HL-60 (cell line): ENCODE results near the gene COL23A1.

ENCODE experiments used
- DNase-seq, 2 experiments: peaks; one replicate each; pipeline ENCODE4 v3.0.0-alpha.2; 2010 to 2020; ENCODE audit warnings: low read depth in 1 of 2, low spot score in 1 of 2
- H3K27ac ChIP-seq: fragments of 250-450 bp; sonication (Bioruptor Pico); replicated peaks from 2 replicates; pipeline ENCODE4 v1.5.1; 2020; ENCODE audit warnings: mild to moderate bottlenecking, moderate library complexity
- H3K27me3 ChIP-seq: fragments of 250-450 bp; sonication (Bioruptor Pico); 2 replicates; pipeline ENCODE4 v1.5.1; 2021; ENCODE audit warnings: mild to moderate bottlenecking, moderate library complexity; ENCODE audit not compliant: insufficient read depth, poor library complexity, severe bottlenecking
- H3K4me3 ChIP-seq: replicated peaks from 2 replicates; pipeline ENCODE4 v1.5.1; 2011; ENCODE audit warnings: mild to moderate bottlenecking, control low read depth, low read length; ENCODE audit not compliant: insufficient read depth
- CTCF ChIP-seq: IDR thresholded peaks from one replicate; pipeline ENCODE4 v1.5.1; 2011; ENCODE audit warnings: low read length, control low read depth, inconsistent platforms; ENCODE audit not compliant: insufficient read depth
- GABPA ChIP-seq: IDR thresholded peaks from 2 replicates; pipeline ENCODE4 v1.6.1; 2012; ENCODE audit warnings: low read depth
- POLR2AphosphoS5 ChIP-seq: IDR thresholded peaks from 2 replicates; pipeline ENCODE4 v1.6.1; 2012; ENCODE audit warnings: low read depth
- REST ChIP-seq: IDR thresholded peaks from 2 replicates; pipeline ENCODE4 v1.6.1; 2012; ENCODE audit warnings: low read depth; ENCODE audit not compliant: insufficient replicate concordance
- SPI1 ChIP-seq: IDR thresholded peaks from 2 replicates; pipeline ENCODE4 v1.6.1; 2012; ENCODE audit warnings: low read depth, mild to moderate bottlenecking, borderline replicate concordance

Gene COL23A1

GRCh38 chr5:178516504-178517235, 73.5 kb downstream of the COL23A1 start:
- TF ChIP-seq CTCF (no peak), POLR2AphosphoS5 (peak; percentile 97)
- peak overlapping the region; percentile 85 for H3K27ac ChIP-seq
- DNase-seq = peak in 1 of 2 experiments; percentile 84
- H3K4me3 ChIP-seq = no peak overlapping the region
- no peaks in the 10 kb centered on the region for H3K27me3 ChIP-seq

- no peaks in the 10 kb centered on the region for H3K27me3 ChIP-seq
- H3K27ac ChIP-seq = peak overlapping the region; percentile 85
- DNase-seq = no peak
- TF ChIP-seq GABPA (no peak), REST (no peak), SPI1 (no peak), CTCF (no peak), POLR2AphosphoS5 (no peak)
- no peak overlapping the region for H3K4me3 ChIP-seq
These were observed 74.3 kb downstream of the COL23A1 start for GRCh38 chr5:178515776-178516503.

- no peak for DNase-seq
- TF ChIP-seq REST (no peak), SPI1 (no peak), GABPA (no peak), POLR2AphosphoS5 (no peak), CTCF (no peak)
- Histone ChIP-seq H3K27ac (peak overlapping the region; percentile 85), H3K27me3 (no peaks in the 10 kb centered on the region), H3K4me3 (no peak overlapping the region)
These were observed 75.3 kb downstream of the COL23A1 start for GRCh38 chr5:178514851-178515418.
